BLaER1 (cell line): Measurements from ENCODE around the gene RELCH.

Source experiments
- H3K27ac ChIP-seq: shearing (Covaris generic); formaldehyde crosslinking; 2 replicates; pipeline ENCODE4 v1.8.1; 2022
- H3K27me3 ChIP-seq: shearing (Covaris generic); formaldehyde crosslinking; 2 replicates; pipeline ENCODE4 v1.8.1; 2022
- H3K36me3 ChIP-seq: shearing (Covaris generic); formaldehyde crosslinking; 2 replicates; pipeline ENCODE4 v1.8.1; 2022
- H3K4me1 ChIP-seq: shearing (Covaris generic); formaldehyde crosslinking; 2 replicates; pipeline ENCODE4 v1.8.1; 2022
- H3K4me2 ChIP-seq: shearing (Covaris generic); formaldehyde crosslinking; 2 replicates; pipeline ENCODE4 v1.8.1; 2022
- H3K4me3 ChIP-seq: shearing (Covaris generic); formaldehyde crosslinking; 2 replicates; pipeline ENCODE4 v1.8.1; 2022
- H3K9ac ChIP-seq: shearing (Covaris generic); formaldehyde crosslinking; 2 replicates; pipeline ENCODE4 v1.8.1; 2022
- H3K9me3 ChIP-seq: shearing (Covaris generic); formaldehyde crosslinking; 2 replicates; pipeline ENCODE4 v1.8.1; 2022
- H4K20me1 ChIP-seq: shearing (Covaris generic); formaldehyde crosslinking; 2 replicates; pipeline ENCODE4 v1.8.1; 2022
- Cebpa-rat ChIP-seq: shearing (Covaris generic); IDR thresholded peaks from 2 replicates; pipeline ENCODE4 v1.8.1; 2022

RELCH gene

DNA sequence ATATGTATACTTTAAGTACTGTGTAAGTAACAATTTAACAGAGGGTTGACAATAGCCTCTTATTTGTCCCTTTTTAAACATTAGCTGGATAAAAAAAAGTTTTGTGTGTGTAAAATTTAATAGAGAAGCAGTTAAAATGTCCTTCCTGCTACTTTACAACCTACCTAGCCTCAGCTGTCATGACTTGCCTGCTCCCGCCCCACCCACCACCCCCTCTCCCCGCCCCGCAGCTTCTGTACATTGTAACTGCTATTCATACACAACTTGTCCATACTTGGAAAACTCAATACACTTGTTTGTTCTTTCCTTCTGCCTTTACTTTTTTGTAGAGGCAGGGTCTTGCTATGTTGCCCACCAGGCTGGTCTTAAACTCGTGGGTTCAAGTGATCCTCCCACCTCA lies 19.5 kb downstream of the RELCH start:
- no peaks in the 10 kb centered on the region for H3K27me3 ChIP-seq
- no peak overlapping the region for H3K27ac ChIP-seq
- no peaks in the 10 kb centered on the region for H3K4me1 ChIP-seq
- H3K4me3 ChIP-seq: no peak overlapping the region
- H4K20me1 ChIP-seq: 0 out of 2 replicates have a peak, but pooled peaks cover 9% of the 10 kb centered on the region
- no peak overlapping the region for H3K4me2 ChIP-seq
- H3K9ac ChIP-seq: no peak overlapping the region
- peaks cover 16% of the 10 kb centered on the region for H3K36me3 ChIP-seq
- peaks cover 15% of the 10 kb centered on the region for H3K9me3 ChIP-seq
- no peak for TF ChIP-seq Cebpa-rat

DNA sequence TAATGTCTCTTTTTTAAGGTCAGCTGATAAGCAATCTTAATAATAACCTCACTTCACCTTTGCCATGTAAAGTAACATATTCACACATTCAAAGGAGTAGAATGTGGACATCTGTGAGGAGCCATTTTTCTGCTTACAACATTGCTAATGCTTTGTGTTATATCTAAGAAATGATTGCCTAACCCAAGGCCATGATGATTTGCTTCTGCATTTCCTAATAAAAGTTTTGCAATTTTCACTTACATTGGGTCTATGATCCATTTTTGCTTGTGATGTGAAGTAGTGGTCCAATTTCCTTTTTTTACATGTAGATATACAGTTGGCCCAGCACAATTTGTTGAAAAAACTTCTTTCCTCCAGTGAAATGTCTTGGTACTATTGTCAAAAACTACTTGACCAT lies 22.0 kb downstream of the RELCH start:
- no peak for TF ChIP-seq Cebpa-rat

DNA sequence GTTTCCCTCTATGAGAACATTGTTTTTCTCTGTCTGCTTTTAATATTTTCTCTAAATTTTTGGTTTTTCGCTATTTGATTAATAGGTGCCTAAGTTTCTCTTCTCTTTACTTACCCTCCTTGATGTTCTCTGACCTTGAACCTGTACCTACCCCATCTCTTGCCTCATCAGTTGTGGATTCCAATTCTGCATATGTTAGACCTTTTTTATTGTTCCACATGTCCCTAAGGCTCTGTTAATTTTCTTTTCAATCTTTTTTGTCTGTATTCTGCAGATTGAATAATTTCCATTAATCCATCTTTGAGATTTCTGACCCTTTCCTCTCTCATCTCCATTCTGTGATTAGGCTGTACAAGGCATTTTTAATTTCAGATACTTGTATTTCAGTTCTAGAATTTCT lies 23.1 kb downstream of the RELCH start:
- H3K4me1 ChIP-seq: no peaks in the 10 kb centered on the region
- no peak overlapping the region for H3K4me2 ChIP-seq
- no peak overlapping the region for H3K9ac ChIP-seq
- no peaks in the 10 kb centered on the region for H3K27me3 ChIP-seq
- TF ChIP-seq Cebpa-rat: no peak
- no peak overlapping the region for H3K27ac ChIP-seq
- peaks cover 36% of the 10 kb centered on the region for H3K36me3 ChIP-seq
- no peak overlapping the region for H3K4me3 ChIP-seq
- H4K20me1 ChIP-seq: peaks cover 21% of the 10 kb centered on the region; the same call in 1 of the 2 replicates
- H3K9me3 ChIP-seq: peaks cover 19% of the 10 kb centered on the region

More for the DNA sequence above, 22.0 kb downstream of the RELCH start:
- Histone ChIP-seq H3K4me1 (no peaks in the 10 kb centered on the region), H3K27me3 (no peaks in the 10 kb centered on the region), H3K9ac (no peak overlapping the region), H3K4me3 (no peak overlapping the region), H4K20me1 (peaks cover 10% of the 10 kb centered on the region; the same call in 1 of the 2 replicates), H3K27ac (no peak overlapping the region), H3K4me2 (no peak overlapping the region), H3K9me3 (peaks cover 19% of the 10 kb centered on the region), H3K36me3 (peaks cover 28% of the 10 kb centered on the region)

DNA sequence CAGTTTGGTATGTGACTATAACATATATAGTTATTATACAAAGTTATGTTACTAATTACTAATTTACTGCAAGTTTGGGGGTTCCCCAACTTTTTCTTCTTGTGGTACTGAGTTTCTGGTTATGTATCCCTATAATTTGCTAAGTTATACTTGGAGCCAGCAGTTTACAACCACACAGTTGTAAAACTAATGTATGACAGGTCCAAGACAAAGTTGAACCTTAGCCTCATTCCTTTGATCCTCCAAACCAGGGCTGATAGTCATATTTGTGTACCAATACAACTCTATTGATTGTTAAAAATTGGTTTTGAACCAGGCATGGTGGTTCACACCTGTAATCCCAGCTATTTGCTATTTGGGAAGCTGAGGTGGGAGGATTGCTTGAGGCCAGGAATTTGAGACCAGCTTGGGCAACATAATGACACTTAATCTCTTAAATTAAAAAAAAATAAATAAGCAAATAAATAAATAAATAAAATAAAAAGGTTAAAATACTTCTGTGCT lies 24.3 kb downstream of the RELCH start:
- peaks cover 19% of the 10 kb centered on the region for H3K9me3 ChIP-seq
- no peak overlapping the region for H3K4me3 ChIP-seq
- H3K36me3 ChIP-seq: peaks cover 45% of the 10 kb centered on the region
- H3K4me2 ChIP-seq: no peak overlapping the region
- H3K27me3 ChIP-seq: no peaks in the 10 kb centered on the region
- no peak for TF ChIP-seq Cebpa-rat
- no peak overlapping the region for H3K9ac ChIP-seq
- H3K4me1 ChIP-seq: no peaks in the 10 kb centered on the region
- no peak overlapping the region for H3K27ac ChIP-seq
- H4K20me1 ChIP-seq: peaks cover 13% of the 10 kb centered on the region; the same call in 1 of the 2 replicates

DNA sequence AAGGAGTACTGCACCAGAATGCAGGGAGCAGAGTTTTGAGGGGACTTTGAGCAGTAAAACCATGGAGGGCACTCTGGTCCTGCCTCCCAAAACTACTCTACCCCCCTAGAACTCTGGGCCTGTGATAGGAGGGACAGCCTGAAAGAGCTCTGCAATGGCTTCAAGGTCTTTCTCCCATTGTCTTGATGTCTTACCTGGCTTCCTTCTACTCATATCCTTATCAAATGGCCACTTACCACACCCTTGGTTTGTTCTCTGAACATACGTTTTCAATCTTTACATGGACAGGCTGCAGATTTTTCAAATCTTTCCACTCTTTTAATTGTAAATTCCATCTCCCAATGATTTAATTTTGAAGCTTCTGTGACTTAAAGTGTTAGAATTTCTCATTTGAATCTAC lies 27.7 kb downstream of the RELCH start:
- no peak overlapping the region for H3K9ac ChIP-seq
- peaks cover 19% of the 10 kb centered on the region; the same call in 1 of the 2 replicates for H4K20me1 ChIP-seq
- no peaks in the 10 kb centered on the region for H3K27me3 ChIP-seq
- H3K9me3 ChIP-seq: peaks cover 10% of the 10 kb centered on the region
- no peak overlapping the region for H3K4me3 ChIP-seq
- H3K4me2 ChIP-seq: no peak overlapping the region
- no peaks in the 10 kb centered on the region for H3K4me1 ChIP-seq
- peaks cover 42% of the 10 kb centered on the region for H3K36me3 ChIP-seq
- TF ChIP-seq Cebpa-rat: no peak
- H3K27ac ChIP-seq: no peak overlapping the region

DNA sequence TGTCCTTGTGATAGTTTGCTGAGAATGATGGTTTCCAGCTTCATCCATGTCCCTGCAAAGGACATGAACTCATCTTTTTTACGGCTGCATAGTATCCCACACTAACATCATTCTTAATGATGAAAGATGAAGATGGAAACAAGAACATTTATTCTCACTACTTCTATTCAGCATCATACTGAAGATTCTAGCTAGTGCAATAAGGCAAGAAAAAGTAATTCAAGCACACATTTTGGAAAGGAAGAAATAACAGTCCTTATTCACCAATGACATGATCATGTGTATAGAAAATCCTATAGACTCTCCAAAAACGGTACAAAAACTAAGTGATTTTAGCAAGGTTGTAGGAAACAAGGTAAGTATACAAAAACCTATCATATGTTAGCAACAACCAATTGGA lies 37.2 kb downstream of the RELCH start:
- peaks cover 54% of the 10 kb centered on the region for H3K36me3 ChIP-seq
- TF ChIP-seq Cebpa-rat: no peak

DNA sequence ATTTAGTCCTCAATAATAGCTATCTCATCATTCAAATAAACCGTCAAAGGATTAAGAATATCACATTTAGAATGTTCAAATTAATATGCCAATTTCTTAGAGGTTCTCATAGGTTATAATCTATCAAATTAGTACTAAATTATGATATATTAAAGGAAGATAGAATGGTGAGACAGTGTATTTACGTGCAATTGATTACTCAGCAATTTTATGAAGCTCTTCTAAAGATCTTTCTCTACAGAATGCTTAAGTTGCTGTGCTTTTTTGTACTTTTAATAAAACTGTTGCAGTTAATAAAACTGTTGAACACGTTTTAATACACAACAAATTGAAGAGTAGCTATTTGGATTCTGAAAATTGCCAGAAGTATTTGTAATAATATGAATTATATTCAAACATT lies 39.0 kb downstream of the RELCH start:
- Histone ChIP-seq H3K4me3 (no peak overlapping the region), H3K36me3 (peaks cover 65% of the 10 kb centered on the region), H3K4me1 (no peaks in the 10 kb centered on the region), H4K20me1 (no peaks in the 10 kb centered on the region), H3K4me2 (no peak overlapping the region), H3K9ac (no peak overlapping the region), H3K9me3 (peaks cover 8% of the 10 kb centered on the region), H3K27me3 (no peaks in the 10 kb centered on the region), H3K27ac (no peak overlapping the region)
- no peak for TF ChIP-seq Cebpa-rat

More for the DNA sequence above, 37.2 kb downstream of the RELCH start:
- 0 out of 2 replicates have a peak, but pooled peaks cover 4% of the 10 kb centered on the region for H4K20me1 ChIP-seq
- H3K4me1 ChIP-seq: no peaks in the 10 kb centered on the region
- no peak overlapping the region for H3K27ac ChIP-seq
- no peak overlapping the region for H3K4me3 ChIP-seq
- H3K9me3 ChIP-seq: peaks cover 8% of the 10 kb centered on the region
- no peak overlapping the region for H3K4me2 ChIP-seq
- no peak overlapping the region for H3K9ac ChIP-seq
- H3K27me3 ChIP-seq: no peaks in the 10 kb centered on the region

DNA sequence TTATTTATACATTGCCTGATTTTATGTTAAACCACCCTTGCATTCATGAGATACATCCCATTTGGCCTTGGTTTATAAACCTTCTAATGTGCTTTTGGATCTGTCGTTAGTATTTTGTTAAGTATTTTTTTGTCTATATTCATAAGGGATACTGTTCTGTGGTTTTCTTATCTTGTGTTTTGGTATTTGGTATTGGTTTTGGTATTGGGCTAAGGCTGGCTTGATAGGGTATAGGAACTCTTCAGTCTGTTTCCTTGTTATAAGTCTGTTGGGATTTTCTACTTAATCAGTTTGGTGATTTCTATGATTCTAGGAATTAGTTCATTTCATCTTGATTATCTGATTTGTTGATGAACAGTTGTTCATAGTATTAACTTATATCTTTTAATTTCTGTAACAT lies 49.2 kb downstream of the RELCH start:
- Histone ChIP-seq H4K20me1 (no peaks in the 10 kb centered on the region), H3K36me3 (peaks cover 28% of the 10 kb centered on the region), H3K4me2 (no peak overlapping the region), H3K4me3 (no peak overlapping the region), H3K27ac (no peak overlapping the region), H3K4me1 (no peaks in the 10 kb centered on the region), H3K27me3 (no peaks in the 10 kb centered on the region), H3K9ac (no peak overlapping the region), H3K9me3 (no peaks in the 10 kb centered on the region)
- no peak for TF ChIP-seq Cebpa-rat

DNA sequence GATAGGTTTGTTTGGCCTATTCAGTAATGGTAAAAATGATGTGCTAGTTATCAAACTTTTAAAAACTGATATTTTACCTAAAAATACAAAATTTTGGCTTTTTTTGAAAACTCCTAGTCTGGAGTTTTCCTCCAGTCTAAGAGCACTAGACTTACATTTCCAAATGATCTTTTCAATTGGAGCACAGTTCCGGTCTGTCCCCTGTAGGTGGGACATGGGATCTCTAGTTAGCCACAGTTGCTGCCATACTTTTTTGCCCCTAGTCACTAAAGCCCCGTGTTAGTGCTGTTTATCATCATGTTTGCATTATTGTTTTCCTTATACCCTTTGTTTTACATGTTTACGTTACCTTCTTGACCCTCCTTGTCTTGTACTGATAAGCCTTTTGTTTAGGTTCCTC lies 52.4 kb downstream of the RELCH start:
- Histone ChIP-seq H3K36me3 (peaks cover 22% of the 10 kb centered on the region), H3K4me1 (no peaks in the 10 kb centered on the region), H3K27me3 (no peaks in the 10 kb centered on the region), H3K4me3 (no peak overlapping the region), H3K4me2 (no peak overlapping the region), H3K27ac (no peak overlapping the region), H3K9me3 (no peaks in the 10 kb centered on the region), H4K20me1 (no peaks in the 10 kb centered on the region), H3K9ac (no peak overlapping the region)
- no peak for TF ChIP-seq Cebpa-rat

DNA sequence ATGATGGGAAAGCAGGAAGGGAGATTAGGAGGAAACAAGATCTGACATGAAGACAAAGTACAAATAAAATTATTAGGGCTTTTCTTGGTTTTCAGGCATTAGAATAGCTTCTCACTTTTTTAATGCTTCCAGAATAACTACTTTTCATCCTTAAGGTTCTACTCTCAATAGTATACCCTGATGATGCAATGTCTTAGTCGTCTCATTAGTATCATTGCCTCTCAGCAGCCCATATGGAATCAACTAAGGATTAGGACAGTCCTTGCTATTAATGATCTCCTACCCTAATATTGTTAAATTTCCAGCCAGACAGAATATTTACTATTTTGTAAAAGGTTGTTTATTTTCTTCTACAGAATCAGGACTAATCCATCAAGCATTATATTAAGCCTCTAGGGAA lies 55.9 kb downstream of the RELCH start:
- no peak overlapping the region for H3K4me3 ChIP-seq
- no peak overlapping the region for H3K9ac ChIP-seq
- no peak for TF ChIP-seq Cebpa-rat
- H4K20me1 ChIP-seq: no peaks in the 10 kb centered on the region
- H3K4me2 ChIP-seq: no peak overlapping the region
- no peaks in the 10 kb centered on the region for H3K9me3 ChIP-seq
- H3K27ac ChIP-seq: no peak overlapping the region
- H3K4me1 ChIP-seq: no peaks in the 10 kb centered on the region
- H3K36me3 ChIP-seq: peaks cover 30% of the 10 kb centered on the region
- H3K27me3 ChIP-seq: no peaks in the 10 kb centered on the region

DNA sequence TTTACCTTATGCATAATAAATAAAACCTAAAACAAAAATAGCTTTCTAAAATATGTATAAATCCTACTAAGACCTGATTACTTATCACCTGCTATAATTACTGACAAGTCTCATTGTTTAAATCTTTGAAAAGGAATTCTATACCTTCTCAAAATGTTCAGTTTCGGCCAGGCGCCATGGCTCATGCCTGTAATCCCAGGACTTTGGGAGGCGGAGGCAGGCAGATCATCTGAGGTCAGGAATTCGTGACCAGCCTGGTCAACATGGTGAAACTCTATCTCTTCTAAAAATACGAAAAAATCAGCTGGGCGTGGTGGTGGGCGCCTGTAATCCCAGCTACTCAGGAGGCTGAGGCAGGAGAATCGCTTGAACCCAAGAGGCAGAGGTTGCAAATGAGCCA lies 58.1 kb downstream of the RELCH start:
- H3K4me2 ChIP-seq: no peak overlapping the region
- no peaks in the 10 kb centered on the region for H4K20me1 ChIP-seq
- peaks cover 29% of the 10 kb centered on the region for H3K36me3 ChIP-seq
- H3K27ac ChIP-seq: no peak overlapping the region
- no peaks in the 10 kb centered on the region for H3K9me3 ChIP-seq
- no peak overlapping the region for H3K9ac ChIP-seq
- no peak overlapping the region for H3K4me3 ChIP-seq
- H3K27me3 ChIP-seq: no peaks in the 10 kb centered on the region
- H3K4me1 ChIP-seq: no peaks in the 10 kb centered on the region
- TF ChIP-seq Cebpa-rat: no peak
